Uterus (tissue), 2 donors: ENCODE results near the gene SLC29A4.

Source experiments
- POLR2A ChIP-seq, 2 donors: fragments of 450-650 bp; IDR thresholded peaks; one replicate each; pipeline ENCODE4 v1.6.1; 2016; ENCODE audit warnings: antibody characterized with exemption in 2 of 2, mild to moderate bottlenecking in 1 of 2, moderate library complexity in 1 of 2
- TF ChIP-seq, protein P1 (sequence below), 4 experiments: fragments of 200-600 bp in 2 of 4; fragments of 450-650 bp in 2 of 4; sonication (generic) in 2 of 4; IDR thresholded peaks; one replicate each; pipeline ENCODE4 v1.5.1; 2016 to 2019; ENCODE audit warnings: antibody characterized with exemption in 4 of 4, mild to moderate bottlenecking in 2 of 4, moderate library complexity in 1 of 4

DNA sequence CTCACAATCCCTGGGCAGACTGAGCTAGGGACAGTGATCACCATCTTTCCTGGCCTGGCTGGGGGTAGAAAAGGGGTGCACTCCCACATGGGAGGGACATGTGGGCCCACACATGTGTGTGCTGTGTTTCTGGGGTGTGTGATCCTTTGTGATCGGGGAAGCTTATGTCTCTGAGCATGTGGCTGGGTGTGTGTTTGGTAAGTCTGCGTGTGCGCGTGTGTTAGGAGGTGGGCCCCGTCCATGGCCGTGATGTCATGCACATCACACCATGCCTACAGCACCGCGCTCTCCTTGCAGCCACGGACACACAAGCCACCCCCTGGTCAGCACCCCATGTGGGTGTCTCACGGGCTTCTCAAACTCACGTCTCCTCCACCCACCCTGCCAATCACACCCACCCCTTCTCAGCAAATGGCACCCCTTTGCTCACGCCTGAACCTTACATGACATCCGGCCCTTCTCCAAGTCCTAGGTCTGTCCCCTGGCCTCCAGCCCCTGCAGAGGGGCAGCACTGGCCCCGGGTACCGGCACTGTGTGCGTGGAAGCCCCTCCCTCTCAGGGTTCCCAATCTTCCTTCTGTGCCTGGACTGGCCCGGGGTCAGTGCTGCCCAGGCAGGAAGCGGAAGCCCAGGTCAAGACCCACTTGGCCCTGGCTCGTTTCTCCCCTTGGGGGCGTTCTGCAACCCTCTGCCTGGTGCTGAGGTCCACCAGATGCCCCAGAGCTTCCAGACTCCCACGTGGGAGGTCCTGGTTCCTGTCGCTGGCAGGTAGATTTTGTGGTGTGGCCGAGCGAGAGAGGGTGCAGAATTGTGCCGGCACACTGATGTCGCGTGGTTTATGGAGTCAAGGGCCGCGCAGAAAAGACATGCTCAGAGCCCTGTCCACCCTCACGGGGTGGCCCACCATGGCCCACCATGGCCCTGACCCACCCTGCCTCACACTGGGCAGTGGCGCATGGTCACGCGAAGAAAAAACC lies 12.6 kb downstream of the SLC29A4 start:
- TF ChIP-seq, protein P1, sequence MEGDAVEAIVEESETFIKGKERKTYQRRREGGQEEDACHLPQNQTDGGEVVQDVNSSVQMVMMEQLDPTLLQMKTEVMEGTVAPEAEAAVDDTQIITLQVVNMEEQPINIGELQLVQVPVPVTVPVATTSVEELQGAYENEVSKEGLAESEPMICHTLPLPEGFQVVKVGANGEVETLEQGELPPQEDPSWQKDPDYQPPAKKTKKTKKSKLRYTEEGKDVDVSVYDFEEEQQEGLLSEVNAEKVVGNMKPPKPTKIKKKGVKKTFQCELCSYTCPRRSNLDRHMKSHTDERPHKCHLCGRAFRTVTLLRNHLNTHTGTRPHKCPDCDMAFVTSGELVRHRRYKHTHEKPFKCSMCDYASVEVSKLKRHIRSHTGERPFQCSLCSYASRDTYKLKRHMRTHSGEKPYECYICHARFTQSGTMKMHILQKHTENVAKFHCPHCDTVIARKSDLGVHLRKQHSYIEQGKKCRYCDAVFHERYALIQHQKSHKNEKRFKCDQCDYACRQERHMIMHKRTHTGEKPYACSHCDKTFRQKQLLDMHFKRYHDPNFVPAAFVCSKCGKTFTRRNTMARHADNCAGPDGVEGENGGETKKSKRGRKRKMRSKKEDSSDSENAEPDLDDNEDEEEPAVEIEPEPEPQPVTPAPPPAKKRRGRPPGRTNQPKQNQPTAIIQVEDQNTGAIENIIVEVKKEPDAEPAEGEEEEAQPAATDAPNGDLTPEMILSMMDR (IDR thresholded peaks at IDR 0.05) = no peak
- no peak for TF ChIP-seq POLR2A (IDR thresholded peaks at IDR 0.05)
